H1 (cell line): ENCODE data around the gene STX16. TPM values are rescaled to one million over a fixed set of nuclear protein-coding genes. Genes with fewer than 3 reads are reported as not detected.

Source experiments
- CTCF ChIA-PET: fragments of 300-600 bp; sonication (Branson Sonifier 250); formaldehyde crosslinking; loops from one replicate; lab custom pipeline; 2021; ENCODE audit not compliant: partially characterized antibody; lab: Charles Lee
- POLR2A ChIA-PET: fragments of 300-600 bp; sonication (Branson Sonifier 250); formaldehyde crosslinking; loops from one replicate; lab custom pipeline; 2021; ENCODE audit warnings: inconsistent platforms; ENCODE audit not compliant: partially characterized antibody; lab: Charles Lee
- DNase-seq, 2 experiments: peaks; one replicate each; pipeline versions ENCODE4 v3.0.0 to v3.0.0-alpha.2; 2010 to 2022; ENCODE audit warnings: low spot score in 2 of 2, low read depth in 1 of 2, mixed read lengths in 1 of 2
- FAIRE-seq: peaks from 2 replicates; lab custom pipeline; 2011; peaks lifted over from hg19 to GRCh38; lab: Jason Lieb, UNC
- H2AFZ ChIP-seq: 2 replicates; pipeline ENCODE4 v1.8.1; 2012; ENCODE audit warnings: low read length, inconsistent platforms
- H2AK5ac ChIP-seq: 2 replicates; pipeline ENCODE4 v1.6.1; 2013; ENCODE audit warnings: low read depth, low read length
- H2BK120ac ChIP-seq: replicated peaks from 2 replicates; pipeline ENCODE3; 2013; ENCODE audit warnings: low read depth, low read length, inconsistent platforms
- H2BK12ac ChIP-seq: 2 replicates; pipeline ENCODE4 v1.6.1; 2013; ENCODE audit warnings: low read depth, low read length
- H2BK15ac ChIP-seq: 2 replicates; pipeline ENCODE4 v1.6.1; 2013; ENCODE audit warnings: low read length
- H2BK20ac ChIP-seq: 2 replicates; pipeline ENCODE4 v1.6.1; 2013; ENCODE audit warnings: low read length
- H2BK5ac ChIP-seq: 2 replicates; pipeline ENCODE4 v1.6.1; 2013; ENCODE audit warnings: low read depth, low read length
- H3K14ac ChIP-seq: 2 replicates; pipeline ENCODE4 v1.6.1; 2013; ENCODE audit warnings: inconsistent platforms; ENCODE audit not compliant: insufficient read length
- H3K18ac ChIP-seq: 2 replicates; pipeline ENCODE4 v1.6.1; 2013; ENCODE audit warnings: low read length; ENCODE audit errors: extremely low read depth
- H3K23ac ChIP-seq: 2 replicates; pipeline ENCODE4 v1.6.1; 2013; ENCODE audit warnings: inconsistent platforms; ENCODE audit not compliant: insufficient read length
- H3K23me2 ChIP-seq: 2 replicates; pipeline ENCODE4 v1.6.1; 2013; ENCODE audit warnings: low read depth, low read length
- H3K27ac ChIP-seq: 2 replicates; pipeline ENCODE4 v1.6.1; 2011; ENCODE audit warnings: low read depth, low read length, inconsistent platforms
- H3K27me3 ChIP-seq, 4 experiments: replicated peaks in 1 of 4; 1 replicate in 1 of 4; 2 replicates in 3 of 4; pipeline versions ENCODE4 v1.6.1 to v1.8.1; 2011 to 2013; ENCODE audit warnings: low read length in 3 of 4, mild to moderate bottlenecking in 3 of 4, inconsistent platforms in 2 of 4, mixed read lengths in 2 of 4, moderate library complexity in 1 of 4; ENCODE audit not compliant: control insufficient read depth in 3 of 4, insufficient read depth in 3 of 4; ENCODE audit errors: extremely low read depth in 1 of 4
- H3K36me3 ChIP-seq, 4 experiments: 2 replicates each; pipeline versions ENCODE4 v1.6.1 to v1.8.1; 2011 to 2013; ENCODE audit warnings: mild to moderate bottlenecking in 4 of 4, low read length in 3 of 4, moderate library complexity in 2 of 4, control low read depth in 1 of 4, inconsistent platforms in 1 of 4; ENCODE audit not compliant: insufficient read depth in 4 of 4, control insufficient read depth in 2 of 4
- H3K4ac ChIP-seq: replicated peaks from 2 replicates; pipeline ENCODE3; 2013; ENCODE audit warnings: low read length, low read depth, mixed read lengths, inconsistent platforms; ENCODE audit not compliant: insufficient read length
- H3K4me1 ChIP-seq, 4 experiments: replicated peaks in 1 of 4; 1 replicate in 1 of 4; 2 replicates in 3 of 4; pipeline versions ENCODE4 v1.6.1 to v1.8.1; 2011 to 2013; ENCODE audit warnings: low read length in 3 of 4, inconsistent platforms in 2 of 4, mixed read lengths in 1 of 4; ENCODE audit not compliant: insufficient read depth in 4 of 4, control insufficient read depth in 3 of 4
- H3K4me2 ChIP-seq, 2 experiments: 2 replicates each; pipeline versions ENCODE4 v1.6.1 to v1.8.1; 2011 to 2013; ENCODE audit warnings: low read depth in 2 of 2, low read length in 2 of 2, control low read depth in 1 of 2, inconsistent platforms in 1 of 2, mild to moderate bottlenecking in 1 of 2; ENCODE audit not compliant: insufficient read depth in 1 of 2
- H3K4me3 ChIP-seq, 4 experiments: fragments of 200-600, 300-600 bp in 1 of 4; sonication (generic), shearing (Covaris generic), sonication (Bioruptor Twin) in 1 of 4; 2 replicates each; pipeline versions ENCODE4 v1.5.1 to v1.8.1; 2011 to 2016; ENCODE audit warnings: low read length in 4 of 4, low read depth in 3 of 4, control low read depth in 2 of 4, inconsistent platforms in 2 of 4, mild to moderate bottlenecking in 2 of 4, mixed read lengths in 1 of 4, moderate library complexity in 1 of 4; ENCODE audit not compliant: insufficient read depth in 2 of 4; ENCODE audit errors: extremely low read depth in 1 of 4
- H3K56ac ChIP-seq: replicated peaks from 2 replicates; pipeline ENCODE3; 2013; ENCODE audit warnings: low read depth, mild to moderate bottlenecking, mixed read lengths, low read length, inconsistent platforms; ENCODE audit not compliant: insufficient read length
- H3K79me1 ChIP-seq: 2 replicates; pipeline ENCODE4 v1.6.1; 2013; ENCODE audit warnings: low read depth, low read length, control low read depth
- H3K79me2 ChIP-seq, 2 experiments: 2 replicates each; pipeline versions ENCODE4 v1.6.1 to v1.8.1; 2012 to 2013; ENCODE audit warnings: low read length in 2 of 2, mild to moderate bottlenecking in 2 of 2, inconsistent platforms in 1 of 2; ENCODE audit not compliant: insufficient read depth in 2 of 2, control insufficient read depth in 1 of 2
- H3K9ac ChIP-seq, 4 experiments: replicated peaks in 1 of 4; 1 replicate in 1 of 4; 2 replicates in 3 of 4; pipeline versions ENCODE4 v1.6.1 to v1.8.1; 2011 to 2013; ENCODE audit warnings: low read depth in 3 of 4, low read length in 3 of 4, control low read depth in 2 of 4, mild to moderate bottlenecking in 2 of 4, moderate library complexity in 2 of 4, inconsistent platforms in 1 of 4; ENCODE audit errors: extremely low read depth in 1 of 4
- H3K9me3 ChIP-seq, 2 experiments: 2 replicates each; pipeline versions ENCODE4 v1.6.1 to v1.8.1; 2012 to 2013; ENCODE audit warnings: mild to moderate bottlenecking in 2 of 2, moderate library complexity in 2 of 2, control low read depth in 1 of 2, inconsistent platforms in 1 of 2, low read depth in 1 of 2, low read length in 1 of 2, mixed read lengths in 1 of 2; ENCODE audit not compliant: insufficient read depth in 2 of 2
- H4K20me1 ChIP-seq, 2 experiments: replicated peaks in 1 of 2; 2 replicates each; pipeline versions ENCODE3 to v1.8.1; 2011 to 2013; ENCODE audit warnings: inconsistent platforms in 2 of 2, low read length in 2 of 2, mild to moderate bottlenecking in 1 of 2; ENCODE audit not compliant: insufficient read depth in 2 of 2, control insufficient read depth in 1 of 2
- H4K5ac ChIP-seq: 2 replicates; pipeline ENCODE4 v1.6.1; 2013; ENCODE audit warnings: low read length, low read depth, mixed read lengths, inconsistent platforms; ENCODE audit not compliant: insufficient read length
- H4K8ac ChIP-seq: 2 replicates; pipeline ENCODE4 v1.8.0; 2013; ENCODE audit warnings: mild to moderate bottlenecking, moderate library complexity, low read length, inconsistent platforms; ENCODE audit not compliant: insufficient read depth; ENCODE audit errors: extremely low read depth
- H4K91ac ChIP-seq: replicated peaks from 2 replicates; pipeline ENCODE3; 2013; ENCODE audit warnings: low read length, mixed read lengths, inconsistent platforms; ENCODE audit not compliant: insufficient read length
- BCL11A ChIP-seq, 2 experiments: IDR thresholded peaks; one replicate each; pipeline ENCODE4 v1.6.1; 2011; ENCODE audit warnings: low read depth in 2 of 2, low read length in 2 of 2, mild to moderate bottlenecking in 2 of 2
- CBX8 ChIP-seq: fragments of 300-800, 300-1000 bp; sonication (generic); IDR thresholded peaks from 2 replicates; pipeline ENCODE4 v1.7.1; 2016; ENCODE audit warnings: low read depth, low read length, borderline replicate concordance
- CHD2 ChIP-seq: IDR thresholded peaks from 2 replicates; pipeline ENCODE4 v1.6.1; 2012; ENCODE audit warnings: low read length, improper control_type of control experiment
- CTBP2 ChIP-seq: IDR thresholded peaks from 2 replicates; pipeline ENCODE4 v1.7.0; 2011; ENCODE audit warnings: borderline replicate concordance, mild to moderate bottlenecking, moderate library complexity, mixed read lengths, low read length; ENCODE audit not compliant: insufficient read depth, insufficient read length
- EP300 ChIP-seq, 2 experiments: IDR thresholded peaks; 1 replicate in 1 of 2; 2 replicates in 1 of 2; pipeline ENCODE4 v1.6.1; 2011 to 2012; ENCODE audit warnings: low read depth in 2 of 2, low read length in 2 of 2, mild to moderate bottlenecking in 2 of 2, borderline replicate concordance in 1 of 2, inconsistent platforms in 1 of 2, moderate library complexity in 1 of 2
- HDAC6 ChIP-seq: IDR thresholded peaks from one replicate; pipeline ENCODE4 v1.7.1; 2012; ENCODE audit warnings: low read depth, mild to moderate bottlenecking, inconsistent platforms, low read length, moderate library complexity
- JUN ChIP-seq: IDR thresholded peaks from 2 replicates; pipeline ENCODE4 v1.6.1; 2011; ENCODE audit warnings: low read depth, mild to moderate bottlenecking, improper control_type of control experiment, low read length
- NRF1 ChIP-seq: IDR thresholded peaks from 2 replicates; pipeline ENCODE4 v1.6.1; 2011; ENCODE audit warnings: mild to moderate bottlenecking, low read depth, low read length, improper control_type of control experiment
- SP4 ChIP-seq: IDR thresholded peaks from 2 replicates; pipeline ENCODE4 v1.6.1; 2012; ENCODE audit warnings: low read length, inconsistent platforms
- TAF1 ChIP-seq: IDR thresholded peaks from 2 replicates; pipeline ENCODE4 v1.6.1; 2011; ENCODE audit warnings: mild to moderate bottlenecking, low read depth, low read length
- TAF7 ChIP-seq: optimal IDR thresholded peaks from 2 replicates; pipeline ENCODE3; 2011; ENCODE audit warnings: low read depth, mild to moderate bottlenecking, inconsistent platforms, low read length, moderate library complexity, borderline replicate concordance
- YY1 ChIP-seq: IDR thresholded peaks from 2 replicates; pipeline ENCODE4 v1.6.1; 2011; ENCODE audit warnings: low read depth, mild to moderate bottlenecking, low read length
- WGBS, 2 experiments: shearing (Covaris generic) in 1 of 2; methylation state at CpG; one replicate each; pipeline versions ENCODE4 v1.1.6 to v1.1.7; 2013 to 2015; ENCODE audit warnings: low lambda C conversion rate in 2 of 2, mixed read lengths in 2 of 2, inconsistent platforms in 1 of 2, low coverage in 1 of 2, missing lambda C conversion rate in 1 of 2; ENCODE audit not compliant: insufficient replicate concordance in 2 of 2, insufficient coverage in 1 of 2, insufficient read length in 1 of 2; ENCODE audit errors: extremely low coverage in 1 of 2, missing lambda C conversion rate in 1 of 2; 5-methylcytosine and 5-hydroxymethylcytosine counted together
- polyA plus RNA-seq, 7 experiments: library from polyadenylated mRNA; depleted of rRNA in 3 of 7; stranded (reverse) in 5 of 7; unstranded in 2 of 7; fragments of >200 nt in 5 of 7; fragments of 200-250 nt in 2 of 7; gene quantifications; 1 replicate in 5 of 7; 2 replicates in 1 of 7; 4 replicates in 1 of 7; pipeline versions ENCODE4 v1.2.1 to v1.2.3, GENCODE V29; 2011 to 2013; ENCODE audit warnings: missing spikeins in 2 of 7, mixed read lengths in 2 of 7
- total RNA-seq: library from RNA; stranded (reverse); fragmentation: NEBNext Ultra II Directional; extraction: Animal tissue kit (Norgen Biotek cat#: 25700); gene quantifications from 2 replicates; pipeline ENCODE4 v1.2.1, GENCODE V29; 2021
- TF ChIP-seq, protein P1 (sequence below): IDR thresholded peaks from 2 replicates; pipeline ENCODE4 v1.6.1; 2011; ENCODE audit warnings: low read length, improper control_type of control experiment

The STX16 gene
- total and polyA plus RNA-seq, 2 of the 8 experiments (the other 6 are each of a cell fraction or from before 2014, with no cell fraction given): 45.2 to 61.6 TPM

- Histone ChIP-seq H4K20me1 (no peaks in the 10 kb centered on the region), H3K23ac (no peak overlapping the region), H3K27me3 (no peaks in the 10 kb centered on the region), H3K14ac (no peak overlapping the region), H3K27ac (no peak overlapping the region), H2AK5ac (no peak overlapping the region), H3K23me2 (peaks cover 4% of the 10 kb centered on the region), H2BK120ac (no peak overlapping the region), H3K79me1 (peaks cover 5% of the 10 kb centered on the region; the same call in 1 of the 2 replicates), H2BK15ac (no peak overlapping the region), H3K18ac (no peak overlapping the region), H4K5ac (peak overlapping the region; percentile 16), H3K4me3 (peak overlapping the region in 1 of 4 experiments; percentile 23; a peak in 1 of 8 replicates), H2AFZ (no peak overlapping the region), H2BK20ac (no peak overlapping the region), H3K4ac (no peak overlapping the region), H4K8ac (no peak overlapping the region), H3K4me2 (peak overlapping the region; percentile 17 to 86; a peak in 3 of 4 replicates), H2BK5ac (no peak overlapping the region), H3K36me3 (peaks cover 0 to 17% (median 1%) of the 10 kb centered on the region in 4 experiments; a peak in 4 of 8 replicates), H4K91ac (no peak overlapping the region), H3K9me3 (no peaks in the 10 kb centered on the region), H3K9ac (no peak overlapping the region), H3K79me2 (peaks cover 44 to 98% of the 10 kb centered on the region in 2 experiments), H3K56ac (no peak overlapping the region), H2BK12ac (no peak overlapping the region), H3K4me1 (peaks cover 8 to 28% (median 21%) of the 10 kb centered on the region in 4 experiments)
- 74% methylated on average over 2 of the region's 2 CpGs; no CpG with 5 or more reads in 1 of the 2 experiments for WGBS, 2 experiments
- FAIRE-seq (no peak), DNase-seq (no peak)
- CTCF ChIA-PET: interaction anchor here (1.5 to 3.3 kb wide), 4 partner anchors 9 to 182 kb away, joined by 4 to 12 read pairs (median 10); no protein-coding TSS in a partner anchor
- POLR2A ChIA-PET: interaction anchor here (1.2 to 11.7 kb wide), 4 partner anchors 9 to 38 kb away, joined by 3 to 242 read pairs (median 6); no protein-coding TSS in a partner anchor
- TF ChIP-seq YY1 (no peak), CTBP2 (no peak), TAF7 (no peak), BCL11A (IDR thresholded peaks at IDR 0.05; ENCODE audit: low read depth in 2 of 2, low read length in 2 of 2) (no peak), EP300 (IDR thresholded peaks at IDR 0.05; ENCODE audit: borderline replicate concordance in 1 of 2, low read depth in 2 of 2, low read length in 2 of 2) (no peak), SP4 (no peak), HDAC6 (no peak), JUN (no peak), TAF1 (no peak), NRF1 (no peak), CBX8 (no peak), CHD2 (no peak)
- TF ChIP-seq, protein P1, sequence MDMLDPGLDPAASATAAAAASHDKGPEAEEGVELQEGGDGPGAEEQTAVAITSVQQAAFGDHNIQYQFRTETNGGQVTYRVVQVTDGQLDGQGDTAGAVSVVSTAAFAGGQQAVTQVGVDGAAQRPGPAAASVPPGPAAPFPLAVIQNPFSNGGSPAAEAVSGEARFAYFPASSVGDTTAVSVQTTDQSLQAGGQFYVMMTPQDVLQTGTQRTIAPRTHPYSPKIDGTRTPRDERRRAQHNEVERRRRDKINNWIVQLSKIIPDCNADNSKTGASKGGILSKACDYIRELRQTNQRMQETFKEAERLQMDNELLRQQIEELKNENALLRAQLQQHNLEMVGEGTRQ: no peak
Observed at GRCh38 chr20:58657262-58657661, 6.2 kb downstream of the STX16 start.
